D721Med (cell line): ENCODE data around the gene CDYL2.

Source experiments
- DNase-seq: peaks from one replicate; pipeline ENCODE4 v3.0.0; 2011; ENCODE audit warnings: low spot score; ENCODE audit not compliant: insufficient read length
- FAIRE-seq: peaks from 2 replicates; lab custom pipeline; 2011; peaks lifted over from hg19 to GRCh38; lab: Jason Lieb, UNC
- TF ChIP-seq, protein P1 (sequence below): IDR thresholded peaks from 2 replicates; pipeline ENCODE4 v1.5.1; 2012; ENCODE audit warnings: mild to moderate bottlenecking, control low read depth; ENCODE audit not compliant: insufficient read depth; ENCODE audit errors: missing control alignments

The CDYL2 gene

DNA sequence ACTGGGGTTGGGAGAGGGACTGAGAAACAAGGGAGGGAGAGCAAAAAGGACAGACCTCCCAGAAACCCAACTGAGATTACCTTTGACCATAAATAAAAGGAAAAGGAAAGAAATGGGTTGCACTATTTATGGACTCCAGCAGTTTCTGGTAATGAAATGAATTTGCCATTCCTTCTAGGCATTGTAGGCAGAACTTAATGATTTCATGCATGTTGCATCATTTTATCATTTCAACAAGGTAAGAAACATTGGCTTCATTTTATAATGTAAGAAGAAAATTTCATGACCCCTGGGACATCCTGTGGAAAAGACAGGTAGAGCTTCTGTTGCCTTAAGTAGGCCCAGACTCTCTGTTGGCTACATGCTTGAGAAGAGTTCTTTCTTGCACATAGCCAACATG, 8.2 kb upstream of the CDYL2 start:
- TF ChIP-seq, protein P1, sequence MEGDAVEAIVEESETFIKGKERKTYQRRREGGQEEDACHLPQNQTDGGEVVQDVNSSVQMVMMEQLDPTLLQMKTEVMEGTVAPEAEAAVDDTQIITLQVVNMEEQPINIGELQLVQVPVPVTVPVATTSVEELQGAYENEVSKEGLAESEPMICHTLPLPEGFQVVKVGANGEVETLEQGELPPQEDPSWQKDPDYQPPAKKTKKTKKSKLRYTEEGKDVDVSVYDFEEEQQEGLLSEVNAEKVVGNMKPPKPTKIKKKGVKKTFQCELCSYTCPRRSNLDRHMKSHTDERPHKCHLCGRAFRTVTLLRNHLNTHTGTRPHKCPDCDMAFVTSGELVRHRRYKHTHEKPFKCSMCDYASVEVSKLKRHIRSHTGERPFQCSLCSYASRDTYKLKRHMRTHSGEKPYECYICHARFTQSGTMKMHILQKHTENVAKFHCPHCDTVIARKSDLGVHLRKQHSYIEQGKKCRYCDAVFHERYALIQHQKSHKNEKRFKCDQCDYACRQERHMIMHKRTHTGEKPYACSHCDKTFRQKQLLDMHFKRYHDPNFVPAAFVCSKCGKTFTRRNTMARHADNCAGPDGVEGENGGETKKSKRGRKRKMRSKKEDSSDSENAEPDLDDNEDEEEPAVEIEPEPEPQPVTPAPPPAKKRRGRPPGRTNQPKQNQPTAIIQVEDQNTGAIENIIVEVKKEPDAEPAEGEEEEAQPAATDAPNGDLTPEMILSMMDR = no peak
- no peak for FAIRE-seq
- DNase-seq = no peak

DNA sequence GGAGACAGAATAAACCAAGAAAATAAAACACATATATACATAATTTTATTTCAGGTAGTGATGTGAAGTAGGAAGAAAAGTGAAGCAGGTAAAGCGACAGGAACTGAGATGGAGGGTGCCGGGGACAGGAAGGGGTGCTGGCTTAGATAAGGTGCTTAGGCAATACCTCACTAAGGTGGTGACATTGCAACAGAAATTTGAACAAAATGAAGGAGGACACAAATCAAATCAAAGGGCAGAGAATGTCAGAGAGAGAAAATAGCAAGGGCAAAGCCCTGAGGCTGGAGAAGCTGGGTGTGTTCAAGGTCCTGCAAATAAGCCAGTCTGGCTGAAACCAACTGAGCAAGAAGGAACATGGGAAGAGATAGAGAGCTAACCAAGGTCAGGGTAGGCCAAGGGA, 5.0 kb upstream of the CDYL2 start:
- FAIRE-seq (no peak), DNase-seq (no peak)
- TF ChIP-seq, protein P1 = no peak

DNA sequence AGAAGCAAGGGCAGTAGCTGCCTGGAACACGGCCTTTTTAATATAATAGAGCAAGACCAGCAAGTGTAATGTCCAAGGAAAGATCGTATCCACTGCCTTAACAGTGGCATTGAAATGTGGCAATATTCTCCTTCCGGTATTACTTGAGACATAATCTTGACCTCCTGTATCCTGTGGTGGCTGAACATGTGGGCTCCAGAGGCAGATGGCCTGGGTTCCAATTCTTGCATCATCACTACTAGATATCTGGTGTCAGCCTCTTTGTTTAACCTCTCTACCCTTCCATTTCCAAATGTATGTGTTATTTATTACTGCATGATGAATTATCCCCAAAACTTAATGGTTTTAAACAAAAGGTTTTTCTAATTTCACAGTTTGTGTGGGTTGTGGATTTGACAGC, 3.5 kb upstream of the CDYL2 start:
- DNase-seq (no peak), FAIRE-seq (no peak)
- TF ChIP-seq, protein P1 = no peak

DNA sequence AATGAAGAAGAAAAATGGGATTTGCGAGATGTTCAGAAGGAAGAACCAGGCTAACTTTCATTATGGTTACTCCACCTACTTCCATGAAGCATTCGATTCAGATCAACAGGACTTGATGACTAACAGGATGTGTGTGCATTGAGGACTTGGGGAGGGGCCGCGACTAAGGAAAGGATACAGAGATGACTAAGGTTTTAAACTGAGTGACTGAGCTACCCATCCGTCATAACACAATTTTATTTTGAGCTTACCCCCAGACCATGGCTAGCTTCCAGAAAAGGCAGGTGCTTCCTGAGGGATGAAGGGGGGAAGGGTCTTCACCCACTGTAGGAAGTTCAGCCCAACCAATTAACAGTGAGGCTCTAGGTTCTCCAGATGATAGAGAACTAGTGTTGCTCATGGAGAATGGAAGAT, 2.5 kb upstream of the CDYL2 start:
- FAIRE-seq = no peak
- no peak for DNase-seq
- TF ChIP-seq, protein P1 = no peak

DNA sequence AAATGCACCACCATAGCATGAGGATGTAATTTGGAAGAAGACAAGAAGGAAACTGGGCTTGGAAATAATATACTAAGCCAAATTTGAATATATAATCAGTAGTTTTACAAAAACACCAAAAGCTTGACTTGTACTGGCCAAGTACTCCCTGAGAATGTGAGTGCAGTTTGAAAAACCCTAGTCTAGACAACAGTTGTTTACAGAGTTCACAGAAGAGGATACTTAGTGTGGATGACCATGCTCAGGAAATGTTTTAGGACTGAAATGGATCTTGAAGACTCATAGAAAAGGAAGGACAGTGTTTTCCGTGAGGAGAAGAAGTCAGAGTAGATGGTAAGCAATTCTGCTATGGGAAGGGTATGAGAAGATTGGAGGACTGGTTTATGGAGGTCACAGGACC, 1.9 kb upstream of the CDYL2 start:
- no peak for DNase-seq
- no peak for FAIRE-seq
- TF ChIP-seq, protein P1 = no peak

DNA sequence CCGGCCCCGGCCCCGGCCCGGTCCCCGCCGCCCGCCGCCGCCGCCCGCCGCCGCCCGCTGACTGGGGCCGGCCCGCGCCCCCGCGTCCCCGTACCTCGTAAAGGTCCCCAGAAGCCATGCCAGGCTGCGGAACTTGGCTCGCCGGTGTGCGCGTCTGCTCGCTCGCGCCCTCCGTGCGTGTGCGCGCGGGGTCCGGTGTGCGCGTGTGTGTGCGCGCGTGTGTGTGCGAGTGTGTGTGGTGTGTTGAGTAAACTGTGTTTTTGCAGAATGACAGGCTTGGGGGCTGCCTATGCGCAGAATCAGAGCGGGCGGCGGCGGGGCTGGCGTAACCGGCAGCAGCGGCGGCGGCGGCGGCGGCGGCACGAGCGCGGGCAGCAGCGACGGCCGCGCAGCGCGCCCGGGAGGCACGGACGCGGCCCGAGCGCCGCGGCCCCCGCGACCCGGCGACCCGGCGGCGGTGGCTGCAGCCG, 307 bp downstream of the CDYL2 start:
- TF ChIP-seq, protein P1 = no peak
- no peak for DNase-seq
- no peak for FAIRE-seq

DNA sequence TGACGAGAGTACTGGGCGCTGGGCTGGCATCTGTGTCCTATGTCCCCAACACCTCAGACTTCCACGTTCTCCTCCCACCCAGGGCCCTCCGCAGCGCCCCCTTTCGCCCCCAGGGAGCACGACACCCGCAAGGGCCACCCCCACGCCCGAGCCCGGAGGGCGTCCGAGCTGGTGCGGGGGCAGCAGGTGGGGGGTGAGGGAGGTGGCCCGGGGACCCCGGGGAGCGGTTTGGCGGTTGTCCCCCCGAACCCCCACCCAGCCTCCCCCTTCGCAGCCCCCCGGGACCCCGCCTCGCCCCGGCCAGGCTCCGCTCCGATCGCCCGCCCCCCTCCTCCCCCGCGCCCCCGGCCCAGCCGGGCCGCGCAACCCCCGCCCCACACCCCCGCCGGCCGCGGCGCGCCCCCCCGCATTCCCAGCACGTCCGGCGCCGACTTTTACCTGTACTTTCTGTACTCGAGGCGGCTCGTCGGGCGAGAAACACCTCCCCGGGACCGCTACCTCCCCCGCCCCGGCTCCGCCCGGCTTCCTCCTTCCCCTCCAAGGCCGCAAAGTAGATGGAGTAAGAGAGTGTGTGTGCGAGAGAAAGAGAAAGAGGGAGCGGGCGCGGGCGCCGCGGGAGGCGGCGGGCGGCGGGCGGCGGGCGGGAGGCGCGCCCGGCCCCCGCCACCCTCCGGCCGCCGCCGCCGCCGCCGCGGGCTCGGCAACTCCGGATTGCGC, 901 bp downstream of the CDYL2 start:
- DNase-seq (no peak), FAIRE-seq (no peak)
- TF ChIP-seq, protein P1 = no peak
